ENCODE measurements around the gene DHRS13. TPM values are rescaled to one million over a fixed set of nuclear protein-coding genes. Genes with fewer than 3 reads are reported as not detected.

The DHRS13 gene
- total and polyA plus RNA-seq, 2 donors (not counting 1 experiment from before 2014, with no cell fraction given): 11.9 to 28.1 TPM

- intact Hi-C loops (cut with micrococcal nuclease): no loop called here
- no peak for ATAC-seq (ENCODE audit: low read depth)
- 100% methylated on average over 4 of the region's 4 CpGs for WGBS (ENCODE audit: insufficient coverage)
- Histone ChIP-seq H3K27me3 (replicated peaks in 1 of 4; ENCODE audit: control extremely low read depth in 1 of 4, control insufficient read depth in 3 of 4, insufficient read depth in 4 of 4, low read length in 3 of 4) (no peaks in the 10 kb centered on the region), H4K20me1 (ENCODE audit: control insufficient read depth, insufficient read depth, low read length, poor library complexity, severe bottlenecking) (no peaks in the 10 kb centered on the region), H3K4me1 (ENCODE audit: control insufficient read depth in 2 of 2, insufficient read depth in 2 of 2, low read length in 2 of 2) (peaks cover 3 to 11% of the 10 kb centered on the region in 2 donors), H3K27ac (ENCODE audit: low read length in 2 of 2) (no peak overlapping the region), H3K9ac (ENCODE audit: low read length) (no peak overlapping the region), H3K36me3 (replicated peaks in 1 of 2; ENCODE audit: control extremely low read depth in 1 of 2, control insufficient read depth in 1 of 2, extremely low read depth in 1 of 2, insufficient read depth in 2 of 2, low read length in 1 of 2) (peaks cover 0 to 38% of the 10 kb centered on the region in 2 experiments), H2AFZ (ENCODE audit: insufficient read depth, low read depth, low read length, poor library complexity, severe bottlenecking) (no peak overlapping the region), H3K9me3 (ENCODE audit: control extremely low read depth in 1 of 3, control insufficient read depth in 2 of 3, insufficient read depth in 1 of 3, low read length in 2 of 3) (no peaks in the 10 kb centered on the region), H3K4me3 (ENCODE audit: control extremely low read depth in 1 of 5, extremely low read depth in 1 of 5, insufficient read depth in 1 of 5, low read depth in 2 of 5, low read length in 4 of 5) (no peak overlapping the region), H3K79me2 (ENCODE audit: control insufficient read depth, insufficient read depth, low read length) (peaks cover 4% of the 10 kb centered on the region), H3K4me2 (replicated peaks; ENCODE audit: low read depth, low read length, poor library complexity, severe bottlenecking) (no peak overlapping the region)
- CTCF ChIA-PET: interaction anchor here (1.2 kb wide), 1 partner anchor 97 kb away, joined by 5 read pairs; no protein-coding TSS in a partner anchor
- TF ChIP-seq CTCF (IDR thresholded peaks at IDR 0.05) (no peak), EZH2 (IDR thresholded peaks at IDR 0.05; ENCODE audit: borderline replicate concordance, insufficient read depth, low read depth, low read length, poor library complexity, severe bottlenecking) (no peak)
- POLR2A ChIA-PET: no interaction called here
- Mint-ChIP-seq H3K27ac (no peak overlapping the region), H3K9me3 (ENCODE audit: insufficient read depth) (no peaks in the 10 kb centered on the region), H3K27me3 (no peaks in the 10 kb centered on the region), H3K4me1 (peaks cover 6% of the 10 kb centered on the region), H3K4me3 (no peak overlapping the region)
- DNase-seq: no peak
These were observed 42.5 kb downstream of the DHRS13 start for GRCh38 chr17:28860363-28860808.

GRCh38 chr17:28858801-28859355, 44.0 kb downstream of the DHRS13 start:
- Mint-ChIP-seq H3K4me3 (no peak overlapping the region), H3K27me3 (no peaks in the 10 kb centered on the region), H3K27ac (no peak overlapping the region), H3K4me1 (peaks cover 17% of the 10 kb centered on the region), H3K9me3 (ENCODE audit: insufficient read depth) (no peaks in the 10 kb centered on the region)
- H3K36me3 ChIP-seq (replicated peaks in 1 of 2; ENCODE audit: control extremely low read depth in 1 of 2, control insufficient read depth in 1 of 2, extremely low read depth in 1 of 2, insufficient read depth in 2 of 2, low read length in 1 of 2): peaks cover 0 to 38% of the 10 kb centered on the region in 2 experiments
- no peak overlapping the region for H3K4me2 ChIP-seq (replicated peaks; ENCODE audit: low read depth, low read length, poor library complexity, severe bottlenecking)
- no peak for TF ChIP-seq CTCF (IDR thresholded peaks at IDR 0.05)
- no peak for TF ChIP-seq EZH2 (IDR thresholded peaks at IDR 0.05; ENCODE audit: borderline replicate concordance, insufficient read depth, low read depth, low read length, poor library complexity, severe bottlenecking)
- POLR2A ChIA-PET: no interaction called here
- no CpG with 5 or more reads among the region's 2 CpGs for WGBS (ENCODE audit: insufficient coverage)
- no peaks in the 10 kb centered on the region for H3K27me3 ChIP-seq (replicated peaks in 1 of 4; ENCODE audit: control extremely low read depth in 1 of 4, control insufficient read depth in 3 of 4, insufficient read depth in 4 of 4, low read length in 3 of 4)
- H3K9me3 ChIP-seq (ENCODE audit: control extremely low read depth in 1 of 3, control insufficient read depth in 2 of 3, insufficient read depth in 1 of 3, low read length in 2 of 3): no peaks in the 10 kb centered on the region
- peaks cover 14% of the 10 kb centered on the region for H3K79me2 ChIP-seq (ENCODE audit: control insufficient read depth, insufficient read depth, low read length)
- H4K20me1 ChIP-seq (ENCODE audit: control insufficient read depth, insufficient read depth, low read length, poor library complexity, severe bottlenecking): no peaks in the 10 kb centered on the region
- H3K27ac ChIP-seq (ENCODE audit: low read length in 2 of 2): no peak overlapping the region
- CTCF ChIA-PET: interaction anchor here (0.8 to 1.1 kb wide), 2 partner anchors 44 to 94 kb away, joined by 3 read pairs; partner anchors contain the start of gene DHRS13
- H3K4me3 ChIP-seq (ENCODE audit: control extremely low read depth in 1 of 5, extremely low read depth in 1 of 5, insufficient read depth in 1 of 5, low read depth in 2 of 5, low read length in 4 of 5): no peak overlapping the region
- DNase-seq: no peak
- ATAC-seq (ENCODE audit: low read depth): no peak
- no peak overlapping the region for H3K9ac ChIP-seq (ENCODE audit: low read length)
- intact Hi-C loops (cut with micrococcal nuclease): no loop called here
- H3K4me1 ChIP-seq (ENCODE audit: control insufficient read depth in 2 of 2, insufficient read depth in 2 of 2, low read length in 2 of 2): peaks cover 10 to 16% of the 10 kb centered on the region in 2 donors
- no peak overlapping the region for H2AFZ ChIP-seq (ENCODE audit: insufficient read depth, low read depth, low read length, poor library complexity, severe bottlenecking)
